Embryonic facial prominence (tissue), 1 donor: ENCODE data around the gene ZSWIM6.

Experiments used
- DNase-seq: peaks from one replicate; pipeline ENCODE4 v3.0.0-alpha.2; 2016; ENCODE audit errors: extremely low spot score

Gene ZSWIM6

DNA sequence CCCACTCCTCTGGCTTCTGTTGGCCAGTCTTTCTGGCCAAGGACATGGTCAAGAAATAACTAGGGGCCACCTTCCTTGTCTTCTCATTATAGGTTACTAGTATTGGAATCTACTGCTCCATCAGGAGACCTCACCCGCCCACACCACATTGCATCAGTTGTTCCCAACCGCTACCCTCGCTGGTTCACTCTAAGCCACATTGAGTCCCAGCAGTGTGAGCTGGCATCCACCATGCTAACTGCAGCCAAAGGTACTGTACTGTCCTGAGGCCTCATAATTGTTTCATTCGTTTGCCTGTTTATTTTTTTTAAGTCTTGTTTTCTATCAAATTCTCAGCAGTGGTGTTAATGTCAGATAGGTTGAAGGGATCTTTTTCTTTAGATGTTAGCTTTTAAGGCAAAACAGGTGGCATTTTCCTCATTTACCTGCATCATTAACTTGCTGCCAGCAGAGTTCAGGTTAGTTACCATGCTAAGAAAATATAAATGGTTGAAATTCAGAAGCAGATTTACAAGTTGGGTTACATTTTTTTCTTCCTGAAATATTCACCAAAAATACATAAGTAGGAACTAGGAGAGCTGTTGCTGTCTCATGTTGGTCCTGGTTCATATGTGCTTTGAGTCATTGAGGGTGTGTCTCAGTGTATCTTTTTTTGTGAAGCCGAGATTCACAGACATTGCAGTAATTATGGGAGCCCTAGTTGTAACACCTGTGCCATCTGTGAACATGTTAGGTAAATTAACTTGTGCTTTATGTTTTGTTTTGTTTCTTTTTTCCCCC, 206.9 kb downstream of the ZSWIM6 start:
- no peak for DNase-seq

- no peak for DNase-seq
These were observed 217.5 kb downstream of the ZSWIM6 start for GRCh38 chr5:61549530-61549929.

- DNase-seq: no peak
These were observed 219.7 kb downstream of the ZSWIM6 start for GRCh38 chr5:61551637-61552313.

- DNase-seq: no peak
These were observed 227.1 kb downstream of the ZSWIM6 start for GRCh38 chr5:61559146-61559545.

- no peak for DNase-seq
These were observed 227.7 kb downstream of the ZSWIM6 start for GRCh38 chr5:61559722-61560121.

- no peak for DNase-seq
These were observed 231.3 kb downstream of the ZSWIM6 start for GRCh38 chr5:61563401-61563800.

GRCh38 chr5:61567337-61567736, 235.3 kb downstream of the ZSWIM6 start:
- no peak for DNase-seq

DNA sequence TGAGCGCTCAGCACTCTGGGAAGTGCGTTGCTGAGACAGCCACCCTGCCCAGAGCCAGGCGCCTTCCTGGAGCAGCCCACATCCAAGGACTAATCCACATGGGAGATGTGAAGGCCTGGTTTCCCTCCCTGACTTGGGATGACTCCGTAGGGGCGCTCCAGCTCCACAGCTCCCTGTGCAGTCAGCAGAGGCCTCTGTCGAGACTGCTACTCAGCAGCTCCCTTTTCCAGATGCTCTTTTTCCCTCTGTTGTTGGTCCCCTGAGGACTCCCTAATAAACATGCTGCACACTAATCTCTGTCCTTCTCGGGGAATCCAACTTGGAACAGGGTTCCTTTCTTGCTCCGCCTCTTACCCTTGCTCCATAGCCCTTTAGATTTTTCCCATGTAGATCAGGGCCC, 237.3 kb downstream of the ZSWIM6 start:
- DNase-seq: no peak

- no peak for DNase-seq
These were observed 238.7 kb downstream of the ZSWIM6 start for GRCh38 chr5:61570767-61571166.

DNA sequence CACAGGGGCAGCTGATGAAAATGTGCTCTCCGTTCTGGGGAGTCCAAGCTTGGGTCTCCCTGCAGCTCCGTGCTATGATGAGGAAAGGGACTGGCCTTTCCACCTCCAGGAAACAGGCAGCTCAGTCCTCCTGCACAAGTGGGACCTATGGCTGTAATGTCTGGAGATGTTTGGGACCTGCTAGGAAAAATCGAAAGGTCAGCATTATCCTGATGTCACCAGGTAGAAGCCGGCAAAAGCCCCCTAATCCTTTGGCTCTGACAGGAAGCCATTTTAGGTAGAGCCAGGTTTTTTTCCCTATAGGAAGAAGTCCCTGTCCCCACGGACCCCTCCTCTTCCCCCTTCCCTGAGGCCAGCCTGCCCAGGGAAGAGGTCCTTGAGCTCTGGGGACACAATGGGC, 240.9 kb downstream of the ZSWIM6 start:
- no peak for DNase-seq

DNA sequence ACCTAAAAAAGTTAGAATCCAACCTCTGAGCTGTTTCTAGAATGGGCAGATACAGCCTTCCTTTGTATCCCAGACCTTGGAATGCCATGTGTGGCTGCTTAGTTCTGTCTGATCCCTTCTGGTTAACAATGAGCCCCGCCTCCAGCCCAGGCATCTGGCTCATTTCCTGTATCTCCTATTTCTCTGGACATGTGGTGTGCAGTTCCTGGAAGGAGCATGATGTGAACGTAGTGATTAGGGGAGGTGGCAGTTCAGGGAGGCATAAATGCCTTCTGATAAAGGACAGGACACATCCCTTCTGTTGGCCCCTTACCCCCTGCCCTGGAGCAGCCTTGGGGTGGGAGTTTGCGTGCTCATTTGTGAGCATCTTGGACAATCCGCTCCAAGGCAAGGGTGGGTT, 243.0 kb downstream of the ZSWIM6 start:
- DNase-seq: peak; percentile 40

GRCh38 chr5:61575581-61575980, 243.5 kb downstream of the ZSWIM6 start:
- DNase-seq: no peak

- DNase-seq: no peak
These were observed 244.5 kb downstream of the ZSWIM6 start for GRCh38 chr5:61576556-61576955.

GRCh38 chr5:61578858-61579503, 246.9 kb downstream of the ZSWIM6 start:
- DNase-seq: no peak

DNA sequence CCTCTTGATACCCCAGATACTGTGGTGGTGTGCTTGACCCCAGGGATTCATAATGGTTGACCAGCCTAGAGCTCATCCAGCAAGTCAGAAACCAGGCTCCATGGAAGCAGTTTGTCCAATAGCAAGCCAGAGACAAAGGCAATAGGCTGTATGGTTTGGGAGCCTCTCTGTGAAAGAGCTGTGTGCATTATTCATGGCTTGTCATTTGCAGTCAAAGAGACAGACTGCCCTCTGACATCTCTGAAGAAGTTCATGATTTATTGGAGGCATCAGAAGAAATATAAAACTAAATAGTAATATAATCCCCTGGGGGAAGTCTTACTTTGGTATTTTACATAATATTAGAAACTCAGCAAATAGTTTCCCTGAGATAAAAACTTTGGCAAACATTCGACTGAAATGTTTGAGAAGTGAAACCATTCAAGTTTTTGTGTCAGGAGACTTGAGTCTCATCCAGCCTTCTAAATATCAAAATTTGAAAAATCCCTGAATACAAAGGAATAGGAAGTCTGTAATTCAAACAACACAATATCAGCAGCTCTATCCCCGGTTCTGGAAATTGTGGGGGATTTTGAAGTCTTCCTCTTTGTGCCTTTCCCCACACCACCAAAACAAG, 250.3 kb downstream of the ZSWIM6 start:
- DNase-seq: no peak

- DNase-seq: no peak
These were observed 250.8 kb downstream of the ZSWIM6 start for GRCh38 chr5:61582887-61583286.

- DNase-seq: no peak
These were observed 254.3 kb downstream of the ZSWIM6 start for GRCh38 chr5:61586096-61587084.

DNA sequence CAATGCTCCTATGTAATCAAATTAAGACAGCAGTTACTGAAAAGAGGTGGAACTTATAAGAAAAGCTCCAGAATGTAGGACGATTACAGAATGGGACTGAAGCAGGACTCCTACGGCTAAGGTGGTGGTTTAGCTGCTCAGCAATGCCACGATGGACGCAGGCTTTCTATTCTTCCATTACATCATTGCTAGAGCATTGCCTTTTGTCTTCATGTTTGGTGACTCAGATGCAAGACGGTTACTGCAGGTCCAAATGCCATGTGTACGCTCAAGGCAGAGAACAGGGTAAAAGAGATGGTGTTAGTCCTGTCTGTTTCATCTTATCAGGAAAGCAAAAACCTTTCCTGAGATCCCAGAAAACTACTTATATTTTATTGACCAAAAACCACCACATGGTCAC, 255.1 kb downstream of the ZSWIM6 start:
- no peak for DNase-seq

- no peak for DNase-seq
These were observed 256.2 kb downstream of the ZSWIM6 start for GRCh38 chr5:61588216-61588615.

DNA sequence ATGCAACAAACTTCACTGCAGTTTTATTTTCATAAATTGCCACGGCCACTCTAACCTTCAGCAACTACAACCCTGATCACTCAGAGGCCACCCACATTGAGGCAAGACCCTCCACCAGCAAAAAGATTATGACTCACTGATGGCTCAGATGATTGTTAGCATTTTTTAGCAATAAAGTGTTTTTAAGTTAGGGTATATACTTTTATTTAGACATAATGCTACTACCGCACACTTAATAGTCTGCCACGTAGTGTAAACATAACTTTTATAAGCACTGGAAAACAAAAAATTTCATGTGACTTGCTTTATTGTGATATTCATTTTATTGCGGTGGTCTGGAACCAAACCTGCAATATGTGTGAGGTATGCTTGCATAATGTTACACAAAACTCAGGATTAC, 257.9 kb downstream of the ZSWIM6 start:
- DNase-seq: no peak

GRCh38 chr5:61590473-61590872, 258.4 kb downstream of the ZSWIM6 start:
- no peak for DNase-seq
